Glomerular visceral epithelial cell (primary cell): ENCODE measurements around the gene SLC48A1.

ENCODE experiments used
- DNase-seq: peaks from one replicate; pipeline ENCODE4 v3.0.0-alpha.2; 2016; ENCODE audit errors: extremely low spot score

Gene SLC48A1

DNA sequence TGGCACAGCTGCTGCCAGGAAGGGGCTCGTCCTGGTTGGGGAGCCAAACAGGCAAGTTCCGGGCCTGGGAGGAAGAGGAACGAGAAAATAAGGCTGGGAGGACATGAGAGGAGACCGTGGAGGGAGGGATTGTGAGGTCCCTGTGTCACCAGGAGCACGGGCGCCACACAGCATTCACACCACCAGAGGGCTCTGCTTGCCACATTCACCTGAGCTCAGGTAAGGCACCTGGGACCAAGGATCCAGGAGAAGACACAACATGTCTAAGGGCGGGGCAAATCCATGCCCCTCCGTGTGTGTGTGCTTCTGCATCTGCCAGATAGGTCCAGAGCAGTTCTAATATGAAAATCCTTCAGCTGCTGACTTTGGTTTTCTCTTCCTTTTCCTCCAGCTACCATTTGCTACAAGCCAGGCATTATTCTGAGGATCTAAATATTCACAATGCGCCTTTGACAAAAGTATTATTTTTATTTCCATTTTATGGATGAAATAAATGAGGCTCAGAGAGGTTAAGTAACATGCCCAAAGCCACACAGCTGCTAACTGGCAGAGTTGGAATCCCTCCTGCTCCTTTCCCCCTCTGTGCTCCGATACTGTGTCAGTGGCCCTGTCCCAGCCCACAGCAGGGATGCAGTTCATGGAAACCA, 28.9 kb upstream of the SLC48A1 start:
- no peak for DNase-seq

DNA sequence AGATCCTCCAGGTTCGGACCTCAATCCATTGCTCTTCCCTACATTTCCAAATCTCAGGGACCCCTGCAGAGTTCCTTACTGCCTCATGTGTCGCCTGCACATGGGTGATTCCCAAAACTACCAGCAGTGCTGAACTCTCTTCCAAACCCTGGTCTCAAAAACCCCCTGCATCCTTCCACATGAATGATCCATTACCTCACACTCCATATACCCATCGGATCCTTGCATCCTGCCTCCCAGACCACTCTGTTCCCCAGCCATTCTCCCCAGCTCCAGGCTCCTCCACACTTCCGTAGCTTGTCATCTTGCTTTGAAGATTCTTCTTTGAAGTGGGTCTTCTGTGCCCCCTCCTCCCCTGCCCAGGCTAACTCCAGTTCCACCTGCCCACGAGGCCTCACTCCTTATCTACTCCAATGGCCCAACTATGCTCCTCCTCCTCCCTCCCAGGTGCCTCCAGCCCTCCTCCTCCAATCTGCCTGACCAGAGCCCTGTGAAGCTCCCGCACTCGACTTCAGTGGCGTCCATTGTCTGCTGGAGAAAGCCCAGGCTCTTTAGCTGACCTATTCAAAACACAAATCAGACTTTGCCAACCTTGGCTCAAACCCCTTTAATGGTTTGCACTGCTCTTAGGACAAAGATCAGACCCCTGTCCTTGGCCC, 28.1 kb upstream of the SLC48A1 start:
- no peak for DNase-seq

DNA sequence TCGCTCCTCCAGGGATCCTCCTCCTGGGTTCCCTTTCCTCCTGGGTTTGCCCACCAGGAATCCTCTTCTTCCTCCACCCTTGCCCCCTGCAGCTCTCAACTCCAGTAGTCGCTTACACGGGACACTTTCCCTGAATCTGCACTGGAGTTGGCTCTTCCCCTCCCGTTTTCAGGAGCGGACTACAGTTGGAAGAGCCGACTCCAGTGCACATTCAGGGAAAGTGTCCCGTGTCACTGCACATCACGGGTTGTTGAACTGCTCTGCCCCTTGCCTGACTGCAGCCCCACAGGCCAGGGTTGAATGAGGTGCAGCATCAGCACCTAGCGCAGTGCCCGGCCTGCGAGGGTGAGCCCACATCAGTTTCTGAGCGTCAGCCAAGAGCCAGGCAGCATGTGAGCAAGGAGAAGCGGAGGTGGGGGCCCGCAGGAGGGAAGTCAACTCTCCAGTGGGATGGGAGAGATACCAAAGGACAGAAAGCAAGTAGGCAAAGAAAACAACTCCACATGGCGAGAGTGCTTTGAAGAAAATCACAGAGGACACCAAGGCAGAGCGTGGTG, 27.5 kb upstream of the SLC48A1 start:
- no peak for DNase-seq

DNA sequence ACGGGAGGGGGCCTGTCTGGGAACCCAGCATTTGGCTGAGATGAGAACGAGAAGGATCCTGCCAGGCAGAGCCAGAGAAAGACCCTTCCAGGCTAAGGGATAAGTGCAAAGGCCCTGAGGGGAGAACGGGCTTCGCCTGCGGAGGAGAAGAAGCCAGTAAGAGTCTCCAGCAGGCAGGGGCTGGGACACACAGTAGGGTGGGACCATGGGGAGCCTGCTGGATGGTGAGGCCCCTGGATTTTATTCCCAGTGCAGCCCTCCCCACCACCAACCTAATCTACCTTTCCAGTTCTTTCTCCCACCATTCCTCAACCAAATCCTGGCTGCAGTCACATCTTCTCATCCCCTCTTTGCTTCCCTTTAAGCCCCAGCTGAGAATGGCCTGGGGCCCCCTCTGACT, 27.0 kb upstream of the SLC48A1 start:
- no peak for DNase-seq

DNA sequence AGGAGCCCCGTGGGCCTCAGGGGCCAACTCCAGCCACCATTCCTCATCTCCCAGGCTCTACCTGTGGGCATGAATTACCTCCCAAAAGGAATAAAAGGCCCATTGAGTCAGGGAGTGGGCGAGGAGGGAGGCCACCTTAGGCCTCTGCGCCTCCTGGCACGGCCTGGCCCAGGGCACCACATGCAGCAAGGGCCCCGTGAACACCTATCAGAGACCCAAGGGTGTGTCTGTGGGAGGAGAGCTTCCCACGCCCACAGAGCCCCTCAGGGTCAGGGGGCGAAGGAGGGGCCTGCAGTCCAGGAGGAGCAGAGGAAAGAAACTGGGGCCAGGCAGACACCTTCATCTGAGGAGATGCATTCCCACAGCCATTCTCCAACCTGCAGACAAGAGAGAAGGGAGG, 26.5 kb upstream of the SLC48A1 start:
- no peak for DNase-seq

DNA sequence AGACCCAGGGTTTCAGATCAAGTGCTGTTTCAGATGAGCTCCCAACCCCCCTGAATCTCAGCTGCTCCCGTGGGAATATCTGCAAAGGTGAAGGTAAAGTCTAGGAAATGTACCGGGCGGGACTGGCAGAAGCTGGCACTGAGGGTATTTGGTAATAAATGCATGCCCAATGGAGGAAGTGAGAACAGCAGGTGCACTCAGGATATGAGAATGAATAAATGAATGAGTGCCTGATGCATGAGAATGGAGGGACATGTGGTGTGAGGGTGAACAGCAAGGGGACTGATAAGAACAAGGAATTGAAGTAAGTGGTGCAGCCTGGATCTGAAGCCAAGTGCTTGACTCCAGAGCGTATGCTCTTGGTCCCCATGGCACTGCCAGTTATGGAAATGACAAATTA, 25.9 kb upstream of the SLC48A1 start:
- DNase-seq: no peak

DNA sequence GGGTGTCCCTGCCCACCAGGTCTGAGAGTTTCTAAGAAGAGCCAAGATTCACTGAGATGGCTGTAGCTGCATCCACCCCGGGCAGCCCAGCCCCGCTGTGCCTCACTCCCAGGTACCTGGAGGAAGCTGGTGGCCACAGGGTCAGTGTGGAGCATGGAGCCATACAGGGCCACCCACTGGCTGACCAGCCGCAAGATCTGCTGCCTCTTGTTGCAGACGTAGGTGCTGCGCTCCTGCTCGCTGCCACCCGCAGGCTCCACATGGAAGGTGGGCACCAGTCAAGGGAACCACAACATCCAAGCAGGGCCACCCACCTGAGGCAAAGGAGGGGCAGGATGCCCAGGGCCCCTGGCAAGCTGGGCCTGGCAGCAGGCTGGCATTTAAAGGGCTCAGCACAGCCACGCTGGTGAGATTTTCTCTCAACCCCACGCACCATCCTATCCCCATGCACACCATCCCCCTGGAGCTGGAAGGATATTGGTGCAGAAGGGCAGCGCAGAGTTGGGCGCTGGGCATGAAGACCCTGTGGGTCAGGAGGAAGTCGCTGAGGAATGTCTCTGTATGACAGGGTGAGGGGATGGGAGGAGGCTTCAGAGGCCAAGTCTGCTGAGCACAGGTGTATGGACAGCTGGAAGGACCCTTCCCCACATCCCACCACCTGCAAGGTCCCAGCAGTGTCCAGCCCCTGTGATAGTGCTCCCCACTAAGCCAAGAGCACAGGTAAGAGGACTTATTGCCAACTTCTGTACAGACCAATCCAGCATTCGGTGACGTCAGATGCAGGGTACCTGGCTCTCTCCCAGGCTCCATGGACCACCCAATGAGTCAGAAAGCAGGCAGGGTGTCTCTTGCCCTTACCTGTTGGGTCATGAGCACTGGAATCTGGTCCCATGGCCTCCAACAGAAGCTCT, 25.2 kb upstream of the SLC48A1 start:
- DNase-seq: no peak

DNA sequence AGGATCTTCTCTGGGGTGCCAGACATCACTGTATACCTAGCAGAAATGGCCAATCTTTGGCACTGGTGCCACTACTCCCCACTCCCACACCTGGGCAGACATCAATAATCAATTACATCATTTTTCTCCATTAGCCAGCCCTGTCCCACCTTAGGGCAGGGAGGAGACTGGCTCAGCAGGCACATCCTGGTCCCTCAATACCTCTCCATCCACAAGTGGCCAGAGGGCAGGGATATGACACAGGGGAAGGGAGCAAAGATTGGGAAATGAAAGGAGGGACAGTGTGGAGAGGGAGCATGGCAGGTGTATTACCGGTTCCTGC, 24.6 kb upstream of the SLC48A1 start:
- DNase-seq: no peak

DNA sequence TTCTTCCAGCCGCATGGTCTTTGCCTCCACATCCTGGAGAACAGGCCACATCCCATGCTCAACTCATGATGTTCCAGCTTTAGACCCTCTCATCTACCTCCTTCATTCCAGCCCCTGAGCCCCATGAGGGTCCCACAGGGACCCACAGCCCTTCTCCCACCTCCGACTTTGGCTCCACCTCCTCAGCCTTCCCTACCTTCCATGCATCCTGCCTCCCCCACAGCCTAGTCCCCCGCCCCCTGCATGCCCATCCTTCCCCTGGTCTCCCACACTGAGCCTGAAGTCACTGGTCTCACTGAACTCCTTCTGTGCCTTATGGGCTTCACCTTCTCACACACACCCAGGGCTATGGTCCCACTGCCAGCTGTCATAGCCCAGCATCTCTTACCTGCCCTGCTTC, 24.1 kb upstream of the SLC48A1 start:
- DNase-seq: no peak

DNA sequence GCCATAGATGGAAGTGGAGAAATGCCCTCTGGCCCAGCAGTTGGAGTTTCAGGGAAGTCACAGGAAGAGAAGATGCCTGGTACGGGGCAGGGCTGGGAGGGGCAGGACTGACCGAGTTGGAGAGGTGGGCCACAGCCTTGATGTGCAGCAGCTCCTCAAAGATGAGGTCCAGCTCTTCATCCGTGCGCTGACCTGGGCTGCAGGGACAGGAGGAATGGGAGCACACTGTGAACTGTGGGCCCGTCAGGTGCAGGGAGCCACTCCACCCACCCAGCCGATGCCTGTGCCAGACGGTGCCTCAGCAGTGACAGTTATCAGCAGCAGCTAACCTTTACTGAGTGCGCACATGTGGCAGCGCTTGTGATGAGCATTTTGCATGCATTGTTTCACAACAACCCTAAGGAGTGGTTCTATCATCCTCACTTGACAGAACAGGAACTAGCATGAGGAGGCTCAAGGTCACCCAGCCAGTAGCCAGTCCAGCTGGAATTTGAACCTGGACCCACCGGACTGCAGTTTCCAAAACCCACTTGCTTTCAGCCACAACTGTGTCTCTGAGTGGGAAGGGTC, 22.7 kb upstream of the SLC48A1 start:
- no peak for DNase-seq

DNA sequence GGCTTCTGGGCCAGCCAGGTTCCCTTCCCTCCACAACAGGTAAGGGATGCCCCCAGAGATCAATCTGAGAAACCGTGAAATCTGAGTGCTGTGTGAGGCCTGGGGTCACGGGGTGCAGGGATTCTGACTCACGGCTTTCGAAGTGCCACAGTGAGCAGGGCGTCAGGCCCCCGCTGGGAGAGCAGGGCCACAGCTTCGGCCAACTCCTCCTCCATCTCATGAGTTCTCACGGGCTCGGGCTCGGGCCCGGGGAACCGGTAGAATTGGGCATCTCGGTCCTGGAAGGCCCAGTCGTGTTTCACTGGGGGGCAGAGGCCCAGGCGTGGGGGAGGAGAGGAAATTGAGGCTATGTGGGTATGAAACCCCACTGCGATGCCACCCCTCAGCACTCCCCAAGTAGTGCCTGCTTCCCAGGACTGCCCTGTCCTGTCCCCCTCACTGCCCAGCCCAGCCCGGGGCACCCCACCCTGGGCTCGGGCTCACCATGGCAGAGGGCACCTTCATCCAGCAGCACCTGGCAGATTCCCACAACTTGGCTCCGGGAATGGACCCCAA, 22.0 kb upstream of the SLC48A1 start:
- DNase-seq: no peak

DNA sequence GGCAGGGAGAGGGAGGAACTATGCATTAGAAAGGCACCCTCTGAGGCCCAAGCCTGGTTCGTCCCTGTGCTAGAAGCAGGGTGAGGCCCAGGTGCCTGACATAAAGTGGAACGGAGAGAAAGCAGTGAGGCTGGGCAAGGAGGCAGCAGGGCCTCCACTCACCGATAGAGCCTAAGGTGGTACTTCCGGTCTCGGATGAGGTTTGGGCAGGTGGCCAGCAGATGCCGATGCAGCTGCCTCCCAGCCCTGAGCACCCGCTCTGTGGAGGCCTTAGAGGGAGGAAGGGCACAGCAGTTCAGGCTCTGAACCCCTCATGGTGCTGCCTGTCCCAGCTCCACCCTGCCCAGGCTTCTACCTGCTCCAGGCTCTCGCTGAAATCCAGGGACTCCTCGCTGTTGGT, 21.5 kb upstream of the SLC48A1 start:
- no peak for DNase-seq

DNA sequence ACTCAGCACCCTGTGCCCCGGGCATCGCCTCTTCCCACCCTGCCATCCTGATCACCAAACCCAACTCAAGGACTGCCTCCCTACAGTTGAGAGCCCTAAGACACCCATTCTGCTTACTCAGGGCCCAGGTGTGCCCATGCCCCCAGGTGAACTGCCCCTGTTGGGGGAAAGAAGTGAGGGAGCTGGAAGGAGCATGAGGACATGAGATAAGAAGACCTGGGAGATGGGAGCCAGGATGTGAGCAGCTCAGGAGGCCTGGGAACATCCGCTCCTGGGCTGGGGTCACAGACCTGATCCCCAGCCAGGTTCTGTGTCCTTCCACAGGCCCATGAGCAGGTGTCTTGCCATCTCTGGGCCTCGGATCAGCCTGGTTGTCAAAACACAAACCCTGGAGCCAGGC, 20.9 kb upstream of the SLC48A1 start:
- no peak for DNase-seq

DNA sequence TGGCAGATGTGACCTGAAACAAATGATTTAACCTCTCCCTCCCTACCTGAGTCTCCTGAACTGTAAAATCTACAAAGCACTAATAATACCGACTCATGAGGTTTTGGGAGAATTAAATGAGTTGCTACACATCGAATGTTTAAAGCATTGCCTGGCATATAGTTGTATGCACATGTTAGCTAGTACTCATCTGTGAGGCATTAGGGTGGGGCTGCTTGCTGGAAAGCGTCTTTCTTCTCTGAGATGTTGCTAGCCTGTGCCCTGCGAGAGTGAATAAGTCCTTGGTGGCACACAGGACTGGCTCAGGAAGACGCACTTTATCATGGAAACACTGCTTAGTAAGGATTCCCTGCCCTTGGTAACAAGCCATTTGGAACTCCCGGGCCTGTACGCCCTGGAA, 20.5 kb upstream of the SLC48A1 start:
- DNase-seq: no peak

DNA sequence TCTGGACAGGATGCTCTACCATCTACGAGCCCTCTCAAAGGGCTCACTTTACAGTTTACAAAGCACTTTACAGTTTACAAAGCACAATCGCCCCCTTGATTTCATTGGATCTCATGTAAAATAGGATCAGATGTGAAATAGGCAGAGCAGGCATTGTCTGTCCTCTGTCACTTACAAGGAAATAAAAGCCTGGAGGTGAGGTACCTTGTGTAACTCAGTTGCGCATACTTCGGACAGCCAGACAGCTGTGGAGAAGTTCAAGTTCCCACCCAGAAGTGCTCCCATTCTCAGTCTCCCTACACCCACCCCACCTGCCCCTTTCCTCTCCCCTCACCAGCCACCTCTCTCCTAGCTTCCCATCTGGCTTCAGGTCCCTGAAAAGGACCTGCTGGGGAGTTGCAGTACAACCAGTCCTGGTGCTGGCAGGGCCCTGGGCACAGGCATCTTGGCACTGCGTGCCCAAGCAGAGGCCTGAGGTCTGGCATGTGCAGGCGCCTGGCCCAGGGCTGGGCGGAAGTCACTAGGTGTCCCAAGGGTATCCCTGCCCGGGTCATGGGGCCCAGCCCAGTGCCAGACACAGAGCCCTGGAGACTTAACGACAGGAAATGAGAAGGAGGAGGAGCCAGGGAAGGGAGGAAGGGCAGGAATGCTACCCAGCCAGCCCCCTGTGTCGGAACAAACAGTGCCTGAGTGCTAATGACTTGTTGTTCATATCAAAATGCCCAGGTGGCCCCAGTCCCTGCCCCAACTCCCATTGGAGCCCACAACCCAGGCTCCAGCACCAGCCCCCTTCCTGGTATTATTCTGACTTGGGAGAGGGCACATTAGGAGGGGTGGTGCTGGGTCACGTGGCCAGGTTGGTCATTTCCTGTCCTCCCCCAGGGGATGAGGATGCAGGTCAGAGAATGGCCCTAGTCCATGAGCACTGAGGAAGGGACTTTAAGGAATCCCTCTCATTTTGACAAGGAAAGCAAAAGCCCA, 19.7 kb upstream of the SLC48A1 start:
- DNase-seq: no peak

DNA sequence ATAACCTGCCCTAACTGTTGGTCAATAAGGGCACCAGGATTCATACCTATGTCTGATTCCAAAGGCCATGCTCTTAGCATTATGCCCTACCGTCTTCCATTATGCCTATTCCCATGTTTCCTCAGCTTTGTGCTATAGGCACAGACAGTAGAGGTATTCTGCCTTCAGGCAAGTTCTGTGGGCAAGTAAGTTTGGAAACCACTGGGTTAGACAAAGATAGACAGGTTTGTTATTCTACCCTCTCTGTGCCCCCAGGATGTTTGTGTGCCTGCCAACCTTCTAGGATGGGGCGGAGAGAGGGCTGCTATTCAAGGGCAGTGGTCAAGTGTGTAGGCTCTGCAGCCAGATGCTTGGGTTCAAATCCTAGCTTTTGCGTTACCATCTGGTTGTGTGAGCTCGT, 18.9 kb upstream of the SLC48A1 start:
- no peak for DNase-seq

DNA sequence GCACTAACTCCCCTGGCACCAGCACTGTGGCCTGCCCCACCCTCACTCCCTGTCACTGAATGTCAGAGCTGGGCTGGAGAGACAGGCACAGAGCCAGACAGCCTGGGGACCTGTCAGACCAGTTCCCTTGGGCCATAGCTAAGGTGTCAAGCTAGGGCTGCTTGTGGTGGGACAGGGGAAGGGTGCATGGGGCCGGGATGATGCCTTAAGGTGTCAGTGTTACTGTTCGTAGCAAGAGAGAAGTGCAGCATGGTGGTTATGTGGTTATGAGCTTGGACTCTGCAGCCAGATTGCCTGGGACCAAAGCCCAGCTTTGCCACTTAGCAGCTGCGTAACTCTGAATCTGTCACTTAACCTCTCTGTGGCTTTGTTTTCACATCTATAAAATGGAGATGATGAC, 18.2 kb upstream of the SLC48A1 start:
- DNase-seq: no peak

DNA sequence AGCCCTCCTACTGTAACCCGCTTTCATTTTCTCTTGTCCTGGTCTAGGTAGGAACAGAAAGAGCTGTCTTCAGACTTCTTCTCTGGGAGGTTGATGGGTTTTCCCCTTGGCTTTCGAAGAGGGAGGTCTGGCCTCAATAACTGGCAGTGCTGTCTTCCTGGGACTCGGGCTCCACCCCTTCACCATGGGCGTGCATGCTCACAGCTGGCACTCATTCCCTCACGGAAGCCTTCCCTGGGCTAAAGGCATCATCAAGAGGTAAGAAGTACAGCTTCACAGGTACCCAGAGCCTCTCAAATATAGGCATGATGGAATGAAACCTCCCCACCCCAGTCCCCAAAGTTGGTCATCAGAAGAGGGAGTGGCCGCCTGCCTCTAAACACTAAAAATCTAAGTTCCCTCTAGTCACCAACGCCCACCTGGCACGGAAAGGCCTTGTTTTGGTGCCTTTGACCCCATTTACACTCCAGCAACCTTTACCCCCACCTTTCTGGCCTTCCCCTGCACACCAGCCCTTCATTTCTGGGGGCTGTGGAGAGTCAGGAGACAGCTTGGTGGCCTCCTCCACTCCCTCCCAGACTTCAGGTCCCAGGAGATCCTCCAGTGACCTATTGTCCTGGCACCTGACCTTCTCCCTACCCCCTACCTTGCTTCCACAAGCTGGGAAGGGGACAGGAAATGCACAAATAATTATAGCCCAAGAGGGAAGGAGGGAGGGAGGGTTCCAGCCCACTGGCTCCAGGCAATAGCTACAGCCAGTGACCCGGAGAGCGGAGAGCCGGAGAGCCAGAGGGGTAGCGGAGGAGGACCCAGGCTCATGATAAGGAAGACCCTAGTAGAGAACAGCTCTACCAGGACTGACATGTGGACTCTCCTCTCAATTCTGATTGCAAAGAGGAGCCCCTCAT, 17.1 kb upstream of the SLC48A1 start:
- DNase-seq: peak; percentile 42

DNA sequence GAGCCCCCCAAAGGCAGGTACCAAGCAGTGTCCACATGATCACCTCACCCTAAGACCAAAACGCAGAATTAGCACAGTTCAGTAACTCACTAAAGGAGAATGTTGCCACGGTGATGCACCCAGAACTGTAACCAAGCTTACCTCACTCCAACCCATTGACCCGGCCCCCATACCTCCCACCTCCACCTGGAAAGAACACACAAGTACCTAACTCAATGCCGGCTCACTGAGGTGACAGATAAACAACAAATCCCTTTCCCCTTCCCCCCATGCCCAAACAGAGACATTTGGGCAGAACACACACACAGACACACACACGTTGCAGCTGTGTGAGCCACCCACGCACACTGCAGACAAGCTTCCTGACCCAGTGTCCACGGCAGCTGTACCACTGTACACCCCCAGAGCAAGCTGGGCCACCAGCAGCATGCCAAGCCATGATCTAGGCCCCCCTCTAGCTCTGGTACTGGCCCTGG, 15.6 kb upstream of the SLC48A1 start:
- no peak for DNase-seq
